Endothelial cell (in vitro differentiated cells): ENCODE measurements around the gene COX7C. TPM values are rescaled to one million over a fixed set of nuclear protein-coding genes. Genes with fewer than 3 reads are reported as not detected.

ENCODE experiments used
- DNase-seq: peaks from one replicate; pipeline ENCODE4 v3.0.0; 2021; ENCODE audit warnings: low spot score
- H3K27ac Mint-ChIP-seq: one replicate; pipeline ENCODE4 v1.8.0; 2021; ENCODE audit warnings: mixed read lengths, inconsistent platforms; ENCODE audit not compliant: unreplicated experiment
- H3K27me3 Mint-ChIP-seq: one replicate; pipeline ENCODE4 v1.8.0; 2021; ENCODE audit warnings: mild to moderate bottlenecking, moderate library complexity, mixed read lengths, inconsistent platforms; ENCODE audit not compliant: unreplicated experiment
- H3K36me3 Mint-ChIP-seq: one replicate; pipeline ENCODE4 v1.8.0; 2021; ENCODE audit warnings: mild to moderate bottlenecking, low read depth, mixed read lengths, inconsistent platforms; ENCODE audit not compliant: unreplicated experiment
- H3K4me1 Mint-ChIP-seq: one replicate; pipeline ENCODE4 v1.8.0; 2021; ENCODE audit warnings: mild to moderate bottlenecking, mixed read lengths, inconsistent platforms; ENCODE audit not compliant: unreplicated experiment
- H3K4me3 Mint-ChIP-seq: one replicate; pipeline ENCODE4 v1.8.0; 2021; ENCODE audit warnings: mild to moderate bottlenecking, mixed read lengths, inconsistent platforms; ENCODE audit not compliant: unreplicated experiment
- H3K9me3 Mint-ChIP-seq: one replicate; pipeline ENCODE4 v1.8.0; 2021; ENCODE audit warnings: mixed read lengths, inconsistent platforms; ENCODE audit not compliant: unreplicated experiment
- CTCF ChIP-seq: fragments of 200-600 bp; sonication (generic); IDR thresholded peaks from one replicate; pipeline ENCODE4 v1.5.0; 2021; ENCODE audit warnings: antibody characterized with exemption; ENCODE audit not compliant: unreplicated experiment
- total RNA-seq: library from RNA; stranded (reverse); fragmentation: NEBNext Ultra II Directional; extraction: Animal tissue kit (Norgen Biotek cat#: 25700); gene quantifications from one replicate; pipeline ENCODE4 v1.2.1, GENCODE V29; 2021; ENCODE audit not compliant: unreplicated experiment

COX7C gene
- total RNA-seq, 1 donor from 2014 or later = 434 TPM

- no peak for TF ChIP-seq CTCF
- H3K4me1 Mint-ChIP-seq = no peaks in the 10 kb centered on the region
- no peak overlapping the region for H3K27ac Mint-ChIP-seq
- H3K36me3 Mint-ChIP-seq = peaks cover 3% of the 10 kb centered on the region
- H3K9me3 Mint-ChIP-seq = no peaks in the 10 kb centered on the region
- DNase-seq = no peak
- no peak overlapping the region for H3K4me3 Mint-ChIP-seq
- H3K27me3 Mint-ChIP-seq = peaks cover 2% of the 10 kb centered on the region
Measured at GRCh38 chr5:86664173-86664572, 46.4 kb downstream of the COX7C start.

DNA sequence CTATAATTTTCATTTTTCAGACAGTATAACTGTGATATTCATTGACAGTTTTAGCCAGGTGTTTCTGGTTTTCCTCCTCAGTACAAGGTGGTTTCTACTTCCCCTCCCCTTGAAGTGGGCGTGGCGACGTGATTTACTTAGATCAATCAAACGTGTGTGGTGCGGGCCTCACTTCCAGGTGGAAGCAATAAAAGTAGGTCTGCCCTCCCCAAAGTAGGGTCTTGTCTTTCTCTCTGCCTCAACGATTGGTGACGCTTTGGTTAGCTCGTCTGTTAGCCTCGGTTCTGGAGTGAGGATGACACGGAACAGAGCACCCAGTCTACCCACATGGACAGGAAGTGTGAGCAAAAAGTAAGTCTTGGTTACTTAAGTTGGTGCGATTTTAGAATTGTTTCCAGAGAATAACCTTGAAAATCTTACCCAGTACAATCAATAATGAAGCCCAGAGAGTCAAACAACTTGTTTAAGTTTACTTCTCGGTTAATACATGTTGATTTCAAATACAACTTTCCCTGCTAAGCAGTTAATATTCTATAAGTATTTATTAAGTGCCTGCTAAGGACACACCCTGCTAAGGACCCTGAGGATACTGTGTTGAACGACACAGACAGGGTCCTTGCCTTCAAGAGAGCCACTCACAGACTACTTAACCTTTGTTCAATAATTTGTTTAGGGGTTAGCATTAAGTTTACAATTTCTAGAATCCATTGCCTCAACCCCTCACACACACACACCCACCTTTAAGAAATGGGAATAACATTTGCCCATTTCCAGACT lies 48.4 kb downstream of the COX7C start:
- H3K36me3 Mint-ChIP-seq = no peaks in the 10 kb centered on the region
- no peaks in the 10 kb centered on the region for H3K27me3 Mint-ChIP-seq
- H3K9me3 Mint-ChIP-seq = no peaks in the 10 kb centered on the region
- no peak for DNase-seq
- H3K27ac Mint-ChIP-seq = no peak overlapping the region
- no peak for TF ChIP-seq CTCF
- no peak overlapping the region for H3K4me3 Mint-ChIP-seq
- no peaks in the 10 kb centered on the region for H3K4me1 Mint-ChIP-seq

DNA sequence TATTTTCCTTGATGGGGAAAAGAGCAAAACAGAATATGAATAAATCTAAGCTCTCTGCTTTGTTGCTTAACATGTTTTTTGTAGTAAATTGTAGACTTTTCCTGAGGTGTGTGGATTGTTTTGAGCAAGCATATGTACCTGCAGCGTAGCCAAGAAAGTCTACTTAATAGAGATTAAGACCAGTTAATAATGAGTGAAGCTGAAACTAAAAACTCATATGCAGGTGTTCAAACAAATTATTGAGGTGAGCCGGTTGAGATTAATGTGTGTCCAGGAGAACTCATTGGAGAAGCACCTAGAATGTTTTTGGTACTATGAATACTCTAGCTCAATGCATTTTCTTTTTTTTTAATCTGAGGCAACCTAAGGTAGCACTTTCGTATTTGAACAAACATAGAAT lies 49.2 kb downstream of the COX7C start:
- Mint-ChIP-seq H3K27me3 (no peaks in the 10 kb centered on the region), H3K27ac (no peak overlapping the region), H3K4me1 (no peaks in the 10 kb centered on the region), H3K4me3 (no peak overlapping the region), H3K9me3 (no peaks in the 10 kb centered on the region), H3K36me3 (no peaks in the 10 kb centered on the region)
- TF ChIP-seq CTCF = no peak
- DNase-seq = no peak
